ENCODE data around the gene MICAL3. TPM values are rescaled to one million over a fixed set of nuclear protein-coding genes. Genes with fewer than 3 reads are reported as not detected.

MICAL3 gene
- polyA plus RNA-seq, 1 donor: 36.1 TPM

DNA sequence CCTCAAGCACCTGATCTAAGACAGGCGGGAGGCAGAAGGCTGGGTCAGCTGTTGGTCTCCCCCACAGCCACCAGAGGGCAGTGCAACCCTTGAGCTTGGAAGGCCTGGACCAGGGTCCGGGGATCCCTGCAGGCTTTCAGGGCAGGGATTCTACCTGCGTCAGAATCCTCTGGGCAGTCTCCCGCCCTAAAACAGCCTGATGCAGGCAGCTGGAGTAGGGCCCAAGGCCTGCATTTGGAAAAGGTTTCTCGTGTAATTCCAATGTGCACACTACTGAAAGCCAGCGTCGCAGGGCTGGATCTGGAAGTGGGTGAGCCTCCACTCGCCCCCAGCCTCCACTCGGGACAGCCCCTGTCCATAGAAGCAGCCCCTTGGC, 281.8 kb downstream of the MICAL3 start:
- peak; percentile 61 to 66 for DNase-seq
- WGBS (ENCODE audit: insufficient coverage, low lambda C conversion rate): no CpG with 5 or more reads among the region's 9 CpGs
- peaks cover 21% of the 10 kb centered on the region for H3K36me3 ChIP-seq (ENCODE audit: control insufficient read depth, insufficient read depth, low read length)
- H3K4me3 ChIP-seq (ENCODE audit: low read length): no peak overlapping the region
- H3K27me3 ChIP-seq (ENCODE audit: control insufficient read depth, insufficient read depth, low read length): no peaks in the 10 kb centered on the region
- no peaks in the 10 kb centered on the region for H3K9me3 ChIP-seq (ENCODE audit: control insufficient read depth, low read depth, low read length)
- no peak overlapping the region for H3K27ac ChIP-seq (ENCODE audit: low read length)
- no peaks in the 10 kb centered on the region for H3K4me1 ChIP-seq (ENCODE audit: control insufficient read depth, insufficient read depth, low read length)

DNA sequence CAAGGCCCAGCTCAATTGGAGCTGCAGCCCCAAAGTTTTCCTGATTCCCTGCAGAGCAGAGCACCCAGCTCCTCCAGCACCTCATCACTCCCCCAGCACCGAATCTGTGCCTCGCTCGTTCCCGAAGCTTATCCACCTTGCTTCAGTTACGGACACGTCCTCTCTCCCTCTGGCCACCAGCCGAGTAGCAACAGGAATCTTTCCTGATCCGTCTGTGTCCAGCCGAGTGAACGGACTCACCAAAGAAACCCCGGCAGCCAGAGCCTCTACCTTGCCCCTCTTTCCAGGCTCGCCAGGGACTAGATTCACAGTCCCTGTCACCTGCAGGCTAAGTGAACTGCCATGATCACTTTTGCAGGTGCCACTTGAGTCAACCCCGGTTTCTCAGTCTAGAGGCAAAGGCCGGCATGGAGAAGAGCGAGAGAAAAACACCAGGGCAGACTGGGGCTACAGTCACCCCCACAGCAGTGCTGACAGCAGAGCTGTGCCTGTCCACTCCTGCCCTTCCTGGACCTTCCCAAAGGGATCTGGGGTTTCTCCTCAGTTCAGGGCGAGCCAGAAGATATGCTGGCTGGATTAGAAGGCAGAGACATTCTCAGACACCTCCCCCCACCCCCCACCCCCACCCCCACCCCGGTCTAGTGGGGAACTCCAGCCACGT, 282.4 kb downstream of the MICAL3 start:
- Histone ChIP-seq H3K27me3 (ENCODE audit: control insufficient read depth, insufficient read depth, low read length) (no peaks in the 10 kb centered on the region), H3K4me3 (ENCODE audit: low read length) (no peak overlapping the region), H3K4me1 (ENCODE audit: control insufficient read depth, insufficient read depth, low read length) (no peaks in the 10 kb centered on the region), H3K27ac (ENCODE audit: low read length) (no peak overlapping the region), H3K9me3 (ENCODE audit: control insufficient read depth, low read depth, low read length) (no peaks in the 10 kb centered on the region), H3K36me3 (ENCODE audit: control insufficient read depth, insufficient read depth, low read length) (peaks cover 24% of the 10 kb centered on the region)
- no peak for DNase-seq
- 100% methylated on average over 2 of the region's 18 CpGs for WGBS (ENCODE audit: insufficient coverage, low lambda C conversion rate)

DNA sequence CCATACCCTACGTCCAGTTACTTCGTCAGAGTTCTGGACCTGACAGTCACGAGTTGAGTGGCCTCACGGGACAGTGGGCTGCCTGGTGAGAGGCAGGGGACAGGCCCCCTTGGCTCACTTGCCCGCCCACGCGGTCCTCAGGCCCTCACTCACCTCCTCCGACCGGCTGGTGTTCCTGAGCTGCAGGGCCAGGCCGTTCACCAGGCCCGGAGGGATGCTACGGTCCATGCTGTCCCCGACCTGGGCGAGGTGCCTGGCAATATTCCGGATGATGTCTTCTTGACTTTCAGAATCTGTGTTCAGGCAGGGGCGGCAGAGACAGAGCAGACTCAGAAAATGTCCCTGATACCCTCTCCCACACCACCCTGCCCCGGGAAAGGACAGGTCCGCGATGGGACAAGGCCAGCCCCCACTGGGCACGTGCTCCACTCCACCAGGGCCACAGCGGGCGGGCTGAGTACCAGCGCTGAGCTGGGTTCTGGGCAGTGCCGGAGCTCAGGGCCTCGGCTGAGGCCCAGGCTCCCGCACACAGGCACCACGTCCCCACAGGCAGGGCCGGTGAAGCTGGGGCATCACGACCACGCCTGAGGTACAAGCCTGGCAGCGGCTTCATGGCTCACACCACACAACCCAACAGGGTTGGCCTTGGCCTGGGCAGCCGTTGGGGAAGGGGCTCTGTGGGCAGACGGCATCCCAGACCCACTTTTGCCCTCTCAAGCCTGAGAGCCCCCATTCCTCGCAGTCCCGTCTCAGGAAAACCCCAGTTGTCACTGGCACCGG, 285.0 kb downstream of the MICAL3 start:
- Histone ChIP-seq H3K4me3 (ENCODE audit: low read length) (no peak overlapping the region), H3K36me3 (ENCODE audit: control insufficient read depth, insufficient read depth, low read length) (peaks cover 37% of the 10 kb centered on the region), H3K27ac (ENCODE audit: low read length) (no peak overlapping the region), H3K27me3 (ENCODE audit: control insufficient read depth, insufficient read depth, low read length) (no peaks in the 10 kb centered on the region), H3K9me3 (ENCODE audit: control insufficient read depth, low read depth, low read length) (no peaks in the 10 kb centered on the region), H3K4me1 (ENCODE audit: control insufficient read depth, insufficient read depth, low read length) (no peaks in the 10 kb centered on the region)
- no peak for DNase-seq
- WGBS (ENCODE audit: insufficient coverage, low lambda C conversion rate): no CpG with 5 or more reads among the region's 36 CpGs

DNA sequence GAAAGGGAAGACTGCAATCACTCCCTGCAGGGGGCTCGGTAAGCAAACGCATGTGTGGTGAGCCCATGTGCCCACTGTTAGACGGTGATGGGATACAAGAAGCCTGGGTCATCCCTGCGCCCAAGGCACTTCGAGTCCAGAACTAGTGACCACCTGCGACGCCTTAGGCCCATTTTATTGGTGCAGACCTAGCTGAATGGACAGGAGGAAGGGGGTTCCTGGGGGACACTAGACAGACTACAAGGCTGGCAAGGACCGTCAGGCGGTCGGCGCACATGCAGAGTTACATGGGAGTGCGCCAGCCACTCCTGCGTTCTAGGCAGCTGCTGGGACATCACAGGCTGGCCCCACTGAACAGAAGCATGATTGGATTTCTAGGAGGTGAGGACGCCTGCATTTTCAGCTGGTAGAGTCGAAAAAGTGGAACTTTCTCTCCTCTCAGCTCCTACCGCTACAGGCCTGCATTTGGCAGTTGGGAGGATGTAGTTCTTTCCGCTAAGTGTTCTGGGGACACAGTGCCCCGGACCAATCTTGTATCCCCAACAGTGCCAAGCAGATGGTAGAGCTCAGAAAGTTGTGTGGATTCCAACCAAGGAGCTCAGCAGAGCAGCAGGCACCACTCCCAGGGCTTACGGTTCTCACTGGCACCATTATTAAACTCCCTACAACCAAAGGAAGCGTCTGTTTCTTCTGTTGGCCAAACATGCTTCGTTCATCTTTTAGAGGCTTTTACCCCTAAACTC, 285.8 kb downstream of the MICAL3 start:
- Histone ChIP-seq H3K9me3 (ENCODE audit: control insufficient read depth, low read depth, low read length) (no peaks in the 10 kb centered on the region), H3K27ac (ENCODE audit: low read length) (no peak overlapping the region), H3K4me3 (ENCODE audit: low read length) (no peak overlapping the region), H3K4me1 (ENCODE audit: control insufficient read depth, insufficient read depth, low read length) (no peaks in the 10 kb centered on the region), H3K36me3 (ENCODE audit: control insufficient read depth, insufficient read depth, low read length) (peaks cover 46% of the 10 kb centered on the region), H3K27me3 (ENCODE audit: control insufficient read depth, insufficient read depth, low read length) (no peaks in the 10 kb centered on the region)
- no peak for DNase-seq
- 100% methylated on average over 2 of the region's 21 CpGs for WGBS (ENCODE audit: insufficient coverage, low lambda C conversion rate)

Other genes with a start within 250 kb of the MICAL3 start
- 32.7 TPM for gene PEX26, start 53.4 kb upstream of the MICAL3 start, polyA plus RNA-seq
- gene TUBA8, start 86.2 kb upstream of the MICAL3 start, polyA plus RNA-seq: 1.9 TPM
- 3.8 TPM for gene USP18, start 125.6 kb upstream of the MICAL3 start, polyA plus RNA-seq